ENCODE results near the gene PC.

DNA sequence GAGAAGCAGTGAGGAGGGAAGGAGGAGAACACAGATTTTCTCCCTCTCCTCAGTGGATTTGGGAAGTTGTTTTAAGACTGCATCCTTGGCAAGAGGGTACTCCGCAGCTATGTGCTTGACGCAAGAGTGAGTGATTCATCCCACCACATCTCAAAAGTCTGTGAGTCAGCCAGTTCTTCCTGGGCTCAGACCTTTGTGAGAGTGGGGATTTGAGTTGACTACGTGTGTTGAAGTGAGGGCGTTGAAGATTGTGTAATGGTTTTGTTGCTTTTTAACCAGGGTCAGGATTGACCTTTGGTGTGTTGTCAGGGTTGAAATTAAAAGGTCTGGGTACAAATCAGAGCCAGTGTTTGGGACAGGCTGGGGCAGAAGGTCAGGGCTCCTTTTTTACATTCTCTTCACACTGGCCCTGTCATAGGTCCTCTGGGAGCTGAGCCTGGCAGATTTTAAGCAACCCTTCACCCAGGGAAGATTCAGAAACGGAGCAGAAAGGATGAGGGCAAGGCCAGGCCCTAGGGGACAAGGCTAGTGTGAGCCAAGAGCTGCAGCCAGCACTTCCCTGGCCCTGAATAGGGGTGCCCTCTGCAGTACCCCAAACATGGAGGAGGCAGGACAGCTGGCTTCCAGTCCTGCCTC lies 12.7 kb upstream of the PC start:
- TF ChIP-seq, protein P1, sequence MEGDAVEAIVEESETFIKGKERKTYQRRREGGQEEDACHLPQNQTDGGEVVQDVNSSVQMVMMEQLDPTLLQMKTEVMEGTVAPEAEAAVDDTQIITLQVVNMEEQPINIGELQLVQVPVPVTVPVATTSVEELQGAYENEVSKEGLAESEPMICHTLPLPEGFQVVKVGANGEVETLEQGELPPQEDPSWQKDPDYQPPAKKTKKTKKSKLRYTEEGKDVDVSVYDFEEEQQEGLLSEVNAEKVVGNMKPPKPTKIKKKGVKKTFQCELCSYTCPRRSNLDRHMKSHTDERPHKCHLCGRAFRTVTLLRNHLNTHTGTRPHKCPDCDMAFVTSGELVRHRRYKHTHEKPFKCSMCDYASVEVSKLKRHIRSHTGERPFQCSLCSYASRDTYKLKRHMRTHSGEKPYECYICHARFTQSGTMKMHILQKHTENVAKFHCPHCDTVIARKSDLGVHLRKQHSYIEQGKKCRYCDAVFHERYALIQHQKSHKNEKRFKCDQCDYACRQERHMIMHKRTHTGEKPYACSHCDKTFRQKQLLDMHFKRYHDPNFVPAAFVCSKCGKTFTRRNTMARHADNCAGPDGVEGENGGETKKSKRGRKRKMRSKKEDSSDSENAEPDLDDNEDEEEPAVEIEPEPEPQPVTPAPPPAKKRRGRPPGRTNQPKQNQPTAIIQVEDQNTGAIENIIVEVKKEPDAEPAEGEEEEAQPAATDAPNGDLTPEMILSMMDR (conservative IDR thresholded peaks at IDR 0.05; ENCODE audit: low read depth, low read length) = no peak
- TF ChIP-seq EZH2 (IDR thresholded peaks at IDR 0.05; ENCODE audit: low read length, unreplicated experiment) (no peak), EZH2phosphoT487 (IDR thresholded peaks at IDR 0.05; ENCODE audit: borderline replicate concordance, low read length) (no peak)

All from PC-3 (cell line).